GM19238 (cell line): ENCODE results near the gene INA.

Experiments used
- DNase-seq: peaks from one replicate; pipeline ENCODE4 v3.0.0; 2011; ENCODE audit warnings: low spot score; ENCODE audit not compliant: insufficient read length

INA gene

GRCh38 chr10:103273041-103273441 lies 3.9 kb upstream of the INA start:
- no peak for DNase-seq

GRCh38 chr10:103276251-103276895 lies 565 bp upstream of the INA start:
- DNase-seq, result no peak

GRCh38 chr10:103277713-103278536 lies 987 bp downstream of the INA start:
- no peak for DNase-seq

- DNase-seq, result no peak
These were observed 1.5 kb downstream of the INA start for GRCh38 chr10:103278537-103278823.

- no peak for DNase-seq
These were observed 1.9 kb downstream of the INA start for GRCh38 chr10:103278862-103279298.

- no peak for DNase-seq
These were observed 3.1 kb downstream of the INA start for GRCh38 chr10:103280031-103280430.

- no peak for DNase-seq
These were observed 3.6 kb downstream of the INA start for GRCh38 chr10:103280506-103280905.

GRCh38 chr10:103281753-103282152 lies 4.8 kb downstream of the INA start:
- no peak for DNase-seq

- DNase-seq, result no peak
These were observed 6.0 kb downstream of the INA start for GRCh38 chr10:103282961-103283360.

- no peak for DNase-seq
These were observed 7.2 kb downstream of the INA start for GRCh38 chr10:103284170-103284569.

GRCh38 chr10:103287992-103288391 lies 11.1 kb downstream of the INA start:
- DNase-seq, result no peak

- DNase-seq, result no peak
These were observed 14.7 kb downstream of the INA start for GRCh38 chr10:103291588-103291987.

GRCh38 chr10:103295374-103296015 lies 18.6 kb downstream of the INA start:
- no peak for DNase-seq

GRCh38 chr10:103307594-103307993 lies 30.7 kb downstream of the INA start:
- DNase-seq, result no peak

GRCh38 chr10:103310197-103310596 lies 33.3 kb downstream of the INA start:
- no peak for DNase-seq

- DNase-seq, result no peak
These were observed 39.1 kb downstream of the INA start for GRCh38 chr10:103316087-103316486.

GRCh38 chr10:103327906-103328305 lies 51.0 kb downstream of the INA start:
- no peak for DNase-seq

GRCh38 chr10:103333934-103334520 lies 57.1 kb downstream of the INA start:
- no peak for DNase-seq

GRCh38 chr10:103334567-103334966 lies 57.6 kb downstream of the INA start:
- no peak for DNase-seq

- no peak for DNase-seq
These were observed 59.4 kb downstream of the INA start for GRCh38 chr10:103336370-103336769.
